ENCODE measurements around the gene SFT2D1. TPM values are rescaled to one million over a fixed set of nuclear protein-coding genes. Genes with fewer than 3 reads are reported as not detected.
"Not testable (repeated sequence)": the region's sequence is repeated elsewhere in the genome, so short reads cannot be mapped to it uniquely, and the experiment has no call there.

SFT2D1 gene
- total RNA-seq, 1 donor from 2014 or later = 19.3 TPM

DNA sequence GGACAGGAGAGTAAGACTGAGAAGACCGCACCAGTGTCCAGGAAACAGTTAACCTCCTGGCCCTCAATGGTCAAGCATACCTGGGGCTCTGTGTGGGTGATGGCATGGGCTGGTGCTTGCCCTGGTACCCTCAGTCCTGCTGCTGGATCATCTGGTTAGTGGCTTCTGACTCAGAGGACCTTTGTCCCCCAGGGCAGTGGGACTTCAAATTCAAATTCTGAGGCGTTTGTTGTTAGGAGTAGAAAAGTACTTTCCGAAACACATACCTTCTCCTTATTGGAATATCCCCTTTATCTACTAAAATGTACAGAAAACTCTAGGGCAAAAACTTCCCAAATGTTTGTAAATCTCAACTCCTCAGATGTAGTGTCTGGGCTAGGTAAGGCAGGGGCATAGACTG is 4.1 kb upstream of the SFT2D1 start:
- Histone ChIP-seq H3K4me1 (peaks cover 23% of the 10 kb centered on the region), H3K36me3 (no peaks in the 10 kb centered on the region), H3K9me3 (replicated peaks) (peaks cover 9% of the 10 kb centered on the region), H3K27ac (replicated peaks) (no peak overlapping the region), H3K27me3 (ENCODE audit: low read depth) (no peaks in the 10 kb centered on the region), H3K4me3 (no peak overlapping the region)
- DNase-seq = no peak
- no peak for TF ChIP-seq CTCF (IDR thresholded peaks at IDR 0.05; ENCODE audit: borderline replicate concordance)
- intact Hi-C loops (cut with micrococcal nuclease) = no loop called here

DNA sequence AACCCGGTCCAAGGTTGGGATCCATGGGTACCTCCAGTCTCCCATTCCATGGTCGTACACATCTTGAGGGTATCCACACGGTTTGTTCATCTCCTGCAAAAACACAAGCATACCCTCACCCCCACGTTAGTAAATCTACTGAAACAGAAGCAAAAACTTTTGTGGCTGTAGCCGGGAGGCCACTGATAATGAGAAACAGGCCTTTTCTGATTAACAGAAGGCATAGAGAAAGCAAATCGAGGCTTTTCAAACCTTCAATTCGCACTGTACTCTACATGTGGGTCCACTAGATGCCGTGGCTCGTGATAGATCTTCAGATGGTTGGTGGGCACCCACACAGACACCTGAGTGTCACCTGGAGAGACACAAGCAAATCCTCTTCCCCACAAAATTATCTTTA is 3.3 kb upstream of the SFT2D1 start:
- intact Hi-C loops (cut with micrococcal nuclease); H3K9me3 ChIP-seq (replicated peaks): not testable (repeated sequence)

DNA sequence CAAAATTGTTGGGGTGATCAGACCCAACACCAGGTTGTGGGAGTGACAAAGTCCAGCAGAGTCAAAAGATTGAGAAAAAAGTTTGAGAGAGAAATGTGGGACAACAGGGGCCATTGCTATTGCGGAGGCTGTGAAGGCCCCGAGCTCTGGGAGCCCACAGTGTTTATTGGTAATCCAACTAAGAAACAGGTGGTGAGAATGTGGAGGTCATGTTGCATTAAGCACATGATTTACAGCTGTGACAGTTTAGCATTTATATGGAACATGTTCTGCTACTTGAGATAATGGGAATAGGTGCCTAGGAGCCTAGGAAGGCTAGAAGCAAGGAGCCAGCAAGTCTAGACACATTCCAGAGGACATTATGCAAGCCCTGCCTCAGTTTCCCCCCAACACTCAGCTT is 2.6 kb upstream of the SFT2D1 start:
- H3K4me3 ChIP-seq; H3K27me3 ChIP-seq (ENCODE audit: low read depth); H3K9me3 ChIP-seq (replicated peaks); H3K27ac ChIP-seq (replicated peaks); intact Hi-C loops (cut with micrococcal nuclease); H3K36me3 ChIP-seq; DNase-seq: not testable (repeated sequence)
- peaks cover 38% of the 10 kb centered on the region for H3K4me1 ChIP-seq

More for the DNA sequence above, 3.3 kb upstream of the SFT2D1 start:
- not testable (repeated sequence) for DNase-seq; H3K27ac ChIP-seq (replicated peaks); H3K36me3 ChIP-seq; H3K27me3 ChIP-seq (ENCODE audit: low read depth); H3K4me3 ChIP-seq
- H3K4me1 ChIP-seq = peaks cover 30% of the 10 kb centered on the region

DNA sequence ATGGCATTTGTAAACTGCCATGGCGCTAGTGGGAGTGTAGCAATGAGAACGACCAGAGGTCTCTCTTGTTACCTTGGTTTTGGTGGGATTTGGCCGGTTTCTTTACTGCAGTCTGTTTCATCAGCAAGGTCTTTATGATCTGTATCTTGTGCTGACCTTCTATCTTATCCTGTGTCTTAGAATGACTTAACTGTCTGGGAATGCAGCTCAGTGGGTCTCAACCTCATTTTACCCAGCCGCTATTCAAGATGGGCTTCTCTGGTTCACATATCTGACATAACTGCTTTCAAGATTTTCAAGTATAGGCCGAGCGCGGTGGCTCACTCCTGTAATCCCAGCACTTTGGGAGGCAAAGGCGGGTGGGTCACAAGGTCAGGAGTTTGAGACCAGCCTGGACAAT is 1.9 kb upstream of the SFT2D1 start:
- no peaks in the 10 kb centered on the region for H3K9me3 ChIP-seq (replicated peaks)
- H3K4me3 ChIP-seq = no peak overlapping the region
- DNase-seq = no peak
- intact Hi-C loops (cut with micrococcal nuclease) = no loop called here
- H3K27ac ChIP-seq (replicated peaks) = no peak overlapping the region
- H3K4me1 ChIP-seq = peaks cover 45% of the 10 kb centered on the region
- H3K36me3 ChIP-seq = no peaks in the 10 kb centered on the region
- no peaks in the 10 kb centered on the region for H3K27me3 ChIP-seq (ENCODE audit: low read depth)
- TF ChIP-seq CTCF (IDR thresholded peaks at IDR 0.05; ENCODE audit: borderline replicate concordance) = no peak

DNA sequence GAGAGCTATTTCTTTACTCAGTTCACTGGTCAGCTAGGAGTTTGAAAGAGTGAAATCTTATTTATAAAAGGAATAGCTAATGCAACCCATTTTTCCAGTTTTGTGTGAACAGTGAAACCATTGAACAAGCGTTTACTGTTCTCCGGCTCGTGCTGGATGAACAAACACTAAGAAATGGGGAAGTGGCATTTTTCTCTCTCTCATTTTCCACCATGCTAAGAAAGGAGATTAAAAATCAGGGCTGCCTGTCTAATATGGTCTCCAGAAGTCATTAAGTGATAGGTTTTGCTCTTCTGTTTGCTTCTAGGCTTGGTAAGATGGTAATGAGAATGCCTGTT is 774 bp upstream of the SFT2D1 start:
- H3K4me3 ChIP-seq = peak overlapping the region; percentile 88
- H3K9me3 ChIP-seq (replicated peaks) = no peaks in the 10 kb centered on the region
- peak overlapping the region; percentile 92 for H3K27ac ChIP-seq (replicated peaks)
- H3K4me1 ChIP-seq = peaks cover 56% of the 10 kb centered on the region
- no peaks in the 10 kb centered on the region for H3K27me3 ChIP-seq (ENCODE audit: low read depth)
- TF ChIP-seq CTCF (IDR thresholded peaks at IDR 0.05; ENCODE audit: borderline replicate concordance) = no peak
- intact Hi-C loops (cut with micrococcal nuclease) = no loop called here
- DNase-seq = no peak
- no peaks in the 10 kb centered on the region for H3K36me3 ChIP-seq

DNA sequence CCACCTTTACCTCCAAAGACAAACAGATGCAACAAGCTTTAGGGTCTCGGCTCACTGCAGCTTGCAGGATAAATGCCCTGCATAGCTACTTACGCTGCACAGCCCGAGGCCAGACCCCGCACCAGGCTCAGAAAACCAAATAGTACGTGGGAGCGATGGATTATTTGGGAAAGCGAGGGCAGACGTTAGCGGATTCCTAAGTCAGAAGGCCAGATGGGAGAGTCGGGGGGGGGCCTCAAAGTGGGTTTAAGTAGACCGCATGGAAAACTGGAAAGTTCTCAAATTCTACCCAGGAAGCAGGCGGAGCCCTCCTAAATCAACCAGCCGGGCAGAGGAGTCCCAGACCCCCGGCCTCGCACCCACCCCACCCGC is 382 bp downstream of the SFT2D1 start:
- peaks cover 61% of the 10 kb centered on the region for H3K4me1 ChIP-seq
- peaks cover 4% of the 10 kb centered on the region for H3K36me3 ChIP-seq
- TF ChIP-seq CTCF (IDR thresholded peaks at IDR 0.05; ENCODE audit: borderline replicate concordance) = no peak
- no peak for DNase-seq
- peak overlapping the region; percentile 88 for H3K4me3 ChIP-seq
- peak overlapping the region; percentile 92 for H3K27ac ChIP-seq (replicated peaks)
- H3K27me3 ChIP-seq (ENCODE audit: low read depth) = no peaks in the 10 kb centered on the region
- H3K9me3 ChIP-seq (replicated peaks) = no peaks in the 10 kb centered on the region
- intact Hi-C loops (cut with micrococcal nuclease) = no loop called here

DNA sequence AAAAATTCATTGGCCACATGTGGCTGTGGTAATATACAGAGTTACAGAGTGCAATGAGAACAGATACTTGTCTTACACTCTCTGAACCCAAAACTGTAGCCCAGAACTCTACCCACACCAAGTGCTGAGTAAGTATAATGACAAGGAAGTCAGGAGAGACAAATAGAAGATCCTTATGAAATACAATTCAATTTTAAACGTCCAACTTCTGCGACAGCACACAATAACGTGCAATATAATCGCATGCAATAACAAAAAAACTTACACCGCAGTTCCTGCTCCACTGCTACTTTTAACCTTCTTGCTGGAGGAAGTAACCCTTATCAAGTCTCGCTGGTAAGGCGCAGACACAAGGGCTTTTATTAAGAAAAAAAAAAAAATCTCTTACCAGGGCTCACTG is 881 bp downstream of the SFT2D1 start:
- Histone ChIP-seq H3K27me3 (ENCODE audit: low read depth) (no peaks in the 10 kb centered on the region), H3K4me3 (peak overlapping the region; percentile 88), H3K9me3 (replicated peaks) (no peaks in the 10 kb centered on the region), H3K27ac (replicated peaks) (peak overlapping the region; percentile 92), H3K4me1 (peaks cover 66% of the 10 kb centered on the region), H3K36me3 (peaks cover 4% of the 10 kb centered on the region)
- intact Hi-C loops (cut with micrococcal nuclease) = no loop called here
- no peak for TF ChIP-seq CTCF (IDR thresholded peaks at IDR 0.05; ENCODE audit: borderline replicate concordance)
- no peak for DNase-seq

Data from left ventricle myocardium inferior (tissue), 1 donor.